H9 (cell line): Measurements from ENCODE around the gene XPNPEP2. TPM values are rescaled to one million over a fixed set of nuclear protein-coding genes. Genes with fewer than 3 reads are reported as not detected.

ENCODE experiments used
- DNase-seq: peaks from one replicate; pipeline ENCODE4 v3.0.0-alpha.2; 2017
- H2AFZ ChIP-seq: one replicate; pipeline ENCODE4 v1.6.1; 2013; ENCODE audit warnings: mild to moderate bottlenecking, low read length, control low read depth, moderate library complexity
- H2AK5ac ChIP-seq: 2 replicates; pipeline ENCODE4 v1.6.1; 2013; ENCODE audit warnings: low read length, control low read depth, mixed read lengths; ENCODE audit not compliant: insufficient read length
- H2BK120ac ChIP-seq: one replicate; pipeline ENCODE4 v1.6.1; 2013; ENCODE audit warnings: low read depth, mild to moderate bottlenecking, low read length, control low read depth, inconsistent platforms; ENCODE audit not compliant: poor library complexity, severe bottlenecking
- H2BK12ac ChIP-seq: 2 replicates; pipeline ENCODE4 v1.6.1; 2013; ENCODE audit warnings: low read length, control low read depth, mixed read lengths, low read depth; ENCODE audit not compliant: insufficient read length
- H2BK15ac ChIP-seq: 2 replicates; pipeline ENCODE4 v1.6.1; 2013; ENCODE audit warnings: low read depth, low read length, control low read depth
- H2BK20ac ChIP-seq: one replicate; pipeline ENCODE4 v1.6.1; 2013; ENCODE audit warnings: low read depth, mild to moderate bottlenecking, low read length, control low read depth, inconsistent platforms; ENCODE audit not compliant: poor library complexity, severe bottlenecking
- H2BK5ac ChIP-seq: 2 replicates; pipeline ENCODE4 v1.6.1; 2013; ENCODE audit warnings: low read length, control low read depth, mixed read lengths; ENCODE audit not compliant: insufficient read length
- H3K14ac ChIP-seq: 2 replicates; pipeline ENCODE4 v1.6.1; 2013; ENCODE audit warnings: low read length, control low read depth; ENCODE audit not compliant: insufficient read depth
- H3K18ac ChIP-seq: 2 replicates; pipeline ENCODE4 v1.6.1; 2013; ENCODE audit warnings: low read depth, mild to moderate bottlenecking, mixed read lengths, low read length, control low read depth; ENCODE audit not compliant: insufficient read length
- H3K23ac ChIP-seq: 2 replicates; pipeline ENCODE4 v1.6.1; 2013; ENCODE audit warnings: low read length, control low read depth, mixed read lengths, low read depth; ENCODE audit not compliant: insufficient read length
- H3K23me2 ChIP-seq: 2 replicates; pipeline ENCODE4 v1.6.1; 2013; ENCODE audit warnings: low read depth, mild to moderate bottlenecking, mixed read lengths, low read length, control low read depth; ENCODE audit not compliant: insufficient read length, poor library complexity, severe bottlenecking
- H3K27ac ChIP-seq: 2 replicates; pipeline ENCODE4 v1.5.1; 2013; ENCODE audit warnings: low read length, control low read depth, mixed read lengths, low read depth; ENCODE audit not compliant: insufficient read length
- H3K27me3 ChIP-seq: 2 replicates; pipeline ENCODE4 v1.6.1; 2013; ENCODE audit warnings: low read length, control low read depth, inconsistent platforms; ENCODE audit not compliant: insufficient read depth
- H3K4ac ChIP-seq: 2 replicates; pipeline ENCODE4 v1.6.1; 2013; ENCODE audit warnings: low read depth, mild to moderate bottlenecking, control low read depth, inconsistent platforms, low read length, moderate library complexity
- H3K4me1 ChIP-seq: 2 replicates; pipeline ENCODE4 v1.6.1; 2013; ENCODE audit warnings: low read length, control low read depth, inconsistent platforms; ENCODE audit not compliant: insufficient read depth
- H3K4me2 ChIP-seq: 2 replicates; pipeline ENCODE4 v1.6.1; 2013; ENCODE audit warnings: low read length, control low read depth, mixed read lengths; ENCODE audit not compliant: insufficient read length, insufficient read depth
- H3K56ac ChIP-seq: 2 replicates; pipeline ENCODE4 v1.6.1; 2013; ENCODE audit warnings: low read depth, mild to moderate bottlenecking, mixed read lengths, low read length, control low read depth; ENCODE audit not compliant: insufficient read length
- H3K79me1 ChIP-seq: 2 replicates; pipeline ENCODE4 v1.6.1; 2013; ENCODE audit warnings: low read depth, mild to moderate bottlenecking, moderate library complexity, low read length, control low read depth, inconsistent platforms; ENCODE audit not compliant: insufficient read depth, poor library complexity, severe bottlenecking
- H3K79me2 ChIP-seq: 2 replicates; pipeline ENCODE4 v1.6.1; 2013; ENCODE audit warnings: low read length, control low read depth, inconsistent platforms; ENCODE audit not compliant: insufficient read depth
- H3K9ac ChIP-seq: 2 replicates; pipeline ENCODE4 v1.6.1; 2013; ENCODE audit warnings: low read length, control low read depth, mixed read lengths; ENCODE audit not compliant: insufficient read length; ENCODE audit errors: extremely low read depth
- H3K9me3 ChIP-seq: one replicate; pipeline ENCODE4 v1.6.1; 2013; ENCODE audit warnings: low read depth, low read length, inconsistent platforms; ENCODE audit not compliant: control insufficient read depth
- H3T11ph ChIP-seq: one replicate; pipeline ENCODE4 v1.6.1; 2013; ENCODE audit warnings: mild to moderate bottlenecking, low read length, control low read depth, inconsistent platforms
- H4K20me1 ChIP-seq: one replicate; pipeline ENCODE4 v1.6.1; 2013; ENCODE audit not compliant: control insufficient read depth, insufficient read length, insufficient read depth
- H4K5ac ChIP-seq: 2 replicates; pipeline ENCODE4 v1.6.1; 2013; ENCODE audit warnings: low read depth, mild to moderate bottlenecking, mixed read lengths, low read length, control low read depth; ENCODE audit not compliant: insufficient read length
- H4K8ac ChIP-seq: replicated peaks from 2 replicates; pipeline ENCODE4 v1.6.1; 2013; ENCODE audit warnings: low read length, control low read depth, mixed read lengths, low read depth; ENCODE audit not compliant: insufficient read length
- H4K91ac ChIP-seq: 2 replicates; pipeline ENCODE4 v1.6.1; 2013; ENCODE audit warnings: low read depth, mild to moderate bottlenecking, moderate library complexity, mixed read lengths, low read length, control low read depth; ENCODE audit not compliant: insufficient read length
- H3K27ac Mint-ChIP-seq, 3 experiments: 2 replicates in 2 of 3; 3 replicates in 1 of 3; pipeline ENCODE4 v1.8.0; 2020 to 2021; ENCODE audit warnings: mixed read lengths in 3 of 3, mild to moderate bottlenecking in 1 of 3, moderate library complexity in 1 of 3
- H3K27me3 Mint-ChIP-seq: 2 replicates; pipeline ENCODE4 v1.8.0; 2021; ENCODE audit warnings: low read depth, mild to moderate bottlenecking, moderate library complexity, mixed read lengths
- H3K36me3 Mint-ChIP-seq, 3 experiments: 2 replicates in 2 of 3; 3 replicates in 1 of 3; pipeline ENCODE4 v1.8.0; 2020 to 2021; ENCODE audit warnings: low read depth in 3 of 3, mixed read lengths in 3 of 3; ENCODE audit not compliant: insufficient read depth in 1 of 3
- H3K4me1 Mint-ChIP-seq, 2 experiments: 2 replicates each; pipeline ENCODE4 v1.8.0; 2020; ENCODE audit warnings: mixed read lengths in 2 of 2
- H3K4me3 Mint-ChIP-seq, 2 experiments: 2 replicates in 1 of 2; 3 replicates in 1 of 2; pipeline ENCODE4 v1.8.0; 2020 to 2021; ENCODE audit warnings: mild to moderate bottlenecking in 2 of 2, mixed read lengths in 2 of 2, moderate library complexity in 1 of 2
- H3K9me3 Mint-ChIP-seq, 2 experiments: 2 replicates in 1 of 2; 3 replicates in 1 of 2; pipeline ENCODE4 v1.8.0; 2020; ENCODE audit warnings: mild to moderate bottlenecking in 2 of 2, mixed read lengths in 2 of 2, moderate library complexity in 1 of 2
- WGBS: extraction: QIAGEN DNeasy Blood & Tissue Kit; methylation state at CpG from one replicate; pipeline ENCODE4 v1.1.7; 2013; ENCODE audit warnings: missing lambda C conversion rate, low lambda C conversion rate, mixed read lengths; ENCODE audit not compliant: insufficient read length; ENCODE audit errors: extremely low coverage; 5-methylcytosine and 5-hydroxymethylcytosine counted together
- total RNA-seq: library from RNA; stranded (reverse); gene quantifications from 2 replicates; pipeline ENCODE4 v1.2.1, GENCODE V29; 2021
- TF ChIP-seq, protein P1 (sequence below): fragments of 200-600 bp; sonication (generic); conservative IDR thresholded peaks from 3 replicates; pipeline ENCODE4 v1.8.0; 2021; ENCODE audit warnings: antibody characterized with exemption, mild to moderate bottlenecking

XPNPEP2 gene
- total RNA-seq, 1 experiment from 2014 or later = 0.11 TPM

DNA sequence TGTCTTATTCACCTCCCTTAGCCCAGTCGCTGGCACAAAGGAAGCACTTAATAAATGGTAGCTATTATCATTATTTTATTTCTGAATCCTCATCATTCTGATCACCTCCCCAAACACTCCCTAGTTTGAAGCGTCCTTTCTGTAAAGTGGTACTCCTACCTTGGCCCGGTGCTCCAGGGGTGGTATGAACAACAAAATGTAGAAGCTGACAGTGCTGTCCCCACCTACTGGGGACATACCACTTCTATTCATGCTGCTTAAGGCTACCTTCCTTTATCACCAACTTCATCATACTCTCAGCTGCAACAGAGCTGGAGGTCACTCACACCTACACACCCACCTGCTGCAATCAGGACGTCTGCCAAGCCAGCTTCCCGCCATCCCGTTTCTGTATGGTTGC, 43.2 kb upstream of the XPNPEP2 start:
- TF ChIP-seq, protein P1, sequence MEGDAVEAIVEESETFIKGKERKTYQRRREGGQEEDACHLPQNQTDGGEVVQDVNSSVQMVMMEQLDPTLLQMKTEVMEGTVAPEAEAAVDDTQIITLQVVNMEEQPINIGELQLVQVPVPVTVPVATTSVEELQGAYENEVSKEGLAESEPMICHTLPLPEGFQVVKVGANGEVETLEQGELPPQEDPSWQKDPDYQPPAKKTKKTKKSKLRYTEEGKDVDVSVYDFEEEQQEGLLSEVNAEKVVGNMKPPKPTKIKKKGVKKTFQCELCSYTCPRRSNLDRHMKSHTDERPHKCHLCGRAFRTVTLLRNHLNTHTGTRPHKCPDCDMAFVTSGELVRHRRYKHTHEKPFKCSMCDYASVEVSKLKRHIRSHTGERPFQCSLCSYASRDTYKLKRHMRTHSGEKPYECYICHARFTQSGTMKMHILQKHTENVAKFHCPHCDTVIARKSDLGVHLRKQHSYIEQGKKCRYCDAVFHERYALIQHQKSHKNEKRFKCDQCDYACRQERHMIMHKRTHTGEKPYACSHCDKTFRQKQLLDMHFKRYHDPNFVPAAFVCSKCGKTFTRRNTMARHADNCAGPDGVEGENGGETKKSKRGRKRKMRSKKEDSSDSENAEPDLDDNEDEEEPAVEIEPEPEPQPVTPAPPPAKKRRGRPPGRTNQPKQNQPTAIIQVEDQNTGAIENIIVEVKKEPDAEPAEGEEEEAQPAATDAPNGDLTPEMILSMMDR = no peak
- H3K23me2 ChIP-seq = no peaks in the 10 kb centered on the region
- H2BK12ac ChIP-seq = no peak overlapping the region
- peaks cover 8% of the 10 kb centered on the region for H3K9me3 ChIP-seq
- H3K27me3 ChIP-seq = no peaks in the 10 kb centered on the region; the same call in 1 of the 2 replicates
- H2AFZ ChIP-seq = no peak overlapping the region
- DNase-seq = no peak
- no peak overlapping the region for H4K8ac ChIP-seq
- H2BK15ac ChIP-seq = no peak overlapping the region
- H2BK20ac ChIP-seq = no peak overlapping the region
- Mint-ChIP-seq H3K27ac (no peak overlapping the region), H3K9me3 (peaks cover 0 to 68% of the 10 kb centered on the region in 2 experiments; a peak in 3 of 5 replicates), H3K4me1 (peaks cover 33 to 42% of the 10 kb centered on the region in 2 experiments), H3K4me3 (no peak overlapping the region), H3K27me3 (peaks cover 30% of the 10 kb centered on the region), H3K36me3 (peaks cover 2 to 14% (median 5%) of the 10 kb centered on the region in 3 experiments; a peak in 4 of 7 replicates)
- H3K79me2 ChIP-seq = no peaks in the 10 kb centered on the region
- H4K5ac ChIP-seq = no peak overlapping the region
- H3K79me1 ChIP-seq = no peaks in the 10 kb centered on the region
- H2BK5ac ChIP-seq = no peak overlapping the region
- H3T11ph ChIP-seq = no peak overlapping the region
- no peak overlapping the region for H3K4ac ChIP-seq
- H3K23ac ChIP-seq = no peak overlapping the region
- H2AK5ac ChIP-seq = no peak overlapping the region
- H2BK120ac ChIP-seq = no peak overlapping the region
- H3K14ac ChIP-seq = no peak overlapping the region
- H3K4me2 ChIP-seq = no peak overlapping the region
- no CpG with 5 or more reads among the region's 6 CpGs for WGBS
- H4K20me1 ChIP-seq = no peaks in the 10 kb centered on the region
- peaks cover 9% of the 10 kb centered on the region; the same call in 1 of the 2 replicates for H3K4me1 ChIP-seq
- H3K18ac ChIP-seq = no peak overlapping the region
- H3K56ac ChIP-seq = no peak overlapping the region
- H3K27ac ChIP-seq = no peak overlapping the region
- H3K9ac ChIP-seq = no peak overlapping the region
- no peak overlapping the region for H4K91ac ChIP-seq
